ENCODE data around the gene PUS7L. TPM values are rescaled to one million over a fixed set of nuclear protein-coding genes. Genes with fewer than 3 reads are reported as not detected.

PUS7L gene
- total RNA-seq, 4 donors from 2014 or later = 5.4 to 22.3 (median 9.9) TPM

DNA sequence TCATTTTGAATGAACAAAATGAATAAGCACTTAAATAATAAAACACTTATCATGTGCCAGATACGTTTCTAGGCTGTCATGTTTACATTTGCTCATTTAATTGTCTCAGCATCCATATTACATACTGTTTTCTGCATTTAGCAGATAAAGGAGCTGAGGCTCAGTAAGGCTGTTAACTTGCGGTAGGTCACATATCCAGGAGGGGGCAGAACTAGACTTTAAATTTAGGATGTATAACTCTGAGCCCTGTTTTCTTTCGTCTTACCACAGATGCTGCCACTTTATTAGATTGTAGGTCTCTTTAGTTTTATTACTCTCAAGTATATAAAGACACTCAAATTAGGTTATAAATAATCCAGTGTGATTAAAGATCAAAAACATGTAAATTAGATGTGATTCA, 17.9 kb upstream of the PUS7L start:
- Histone ChIP-seq H3K36me3 (peaks cover 0 to 85% (median 0%) of the 10 kb centered on the region in 3 donors), H3K4me3 (no peak overlapping the region), H3K4me1 (no peaks in the 10 kb centered on the region), H3K27me3 (no peaks in the 10 kb centered on the region), H3K27ac (no peak overlapping the region), H3K9me3 (no peaks in the 10 kb centered on the region)
- TF ChIP-seq CTCF (IDR thresholded peaks at IDR 0.05) (peak in 2 of 6 experiments; percentile 34 to 48), POLR2A (IDR thresholded peaks at IDR 0.05) (no peak)
- no peak for DNase-seq

DNA sequence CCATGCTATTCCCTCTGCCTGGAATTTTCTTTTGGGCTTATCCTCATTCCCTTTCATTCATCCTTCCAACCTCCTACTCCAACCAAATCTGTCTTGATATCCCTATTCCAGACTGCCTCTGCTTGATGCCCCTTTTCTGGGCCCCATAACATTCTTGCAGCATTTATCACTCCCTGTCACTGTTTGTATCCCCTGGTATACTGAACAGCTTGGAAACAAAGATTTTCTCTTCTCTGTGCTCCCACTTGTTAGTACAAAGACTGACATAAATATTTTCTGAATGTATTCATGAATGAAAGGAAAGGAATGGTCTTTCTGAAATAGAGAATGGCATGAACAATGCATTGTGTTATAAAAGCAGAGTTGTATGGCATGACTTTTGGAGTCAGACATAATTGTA, 7.7 kb upstream of the PUS7L start:
- Histone ChIP-seq H3K27ac (no peak overlapping the region), H3K27me3 (no peaks in the 10 kb centered on the region), H3K4me3 (no peak overlapping the region), H3K36me3 (peaks cover 0 to 26% (median 0%) of the 10 kb centered on the region in 3 donors), H3K4me1 (peaks cover 0 to 10% (median 5%) of the 10 kb centered on the region in 4 donors), H3K9me3 (no peaks in the 10 kb centered on the region)
- DNase-seq = no peak
- no peak for TF ChIP-seq POLR2A (IDR thresholded peaks at IDR 0.05)
- TF ChIP-seq CTCF (IDR thresholded peaks at IDR 0.05) = no peak

DNA sequence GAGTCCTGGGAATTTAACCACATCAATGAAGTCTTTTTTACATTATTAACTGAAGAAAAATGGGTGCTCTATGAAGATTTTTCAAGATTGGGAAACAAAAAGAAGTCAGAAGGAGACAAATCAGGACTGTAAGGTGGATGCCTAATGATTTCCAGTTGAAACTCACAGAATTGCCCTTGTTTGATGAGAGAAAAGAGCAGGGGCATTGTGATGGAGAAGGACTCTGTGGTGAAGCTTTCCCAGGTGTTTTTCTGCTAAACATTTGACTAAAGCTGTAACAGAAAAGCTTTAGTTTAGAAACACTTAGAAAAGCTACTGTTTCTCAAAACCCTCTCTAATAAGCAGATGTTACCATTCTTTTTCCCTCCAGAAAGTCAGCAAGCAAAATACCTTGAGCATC, 5.9 kb upstream of the PUS7L start:
- Histone ChIP-seq H3K27ac (no peak overlapping the region), H3K4me3 (no peak overlapping the region), H3K27me3 (no peaks in the 10 kb centered on the region), H3K36me3 (peaks cover 0 to 12% (median 0%) of the 10 kb centered on the region in 3 donors), H3K9me3 (no peaks in the 10 kb centered on the region), H3K4me1 (peaks cover 4 to 25% (median 15%) of the 10 kb centered on the region in 4 donors)
- no peak for DNase-seq
- no peak for TF ChIP-seq POLR2A (IDR thresholded peaks at IDR 0.05)
- TF ChIP-seq CTCF (IDR thresholded peaks at IDR 0.05) = no peak

- Histone ChIP-seq H3K27ac (no peak overlapping the region), H3K4me1 (peaks cover 4 to 25% (median 15%) of the 10 kb centered on the region in 4 donors), H3K4me3 (no peak overlapping the region), H3K36me3 (peaks cover 0 to 5% (median 0%) of the 10 kb centered on the region in 3 donors), H3K9me3 (no peaks in the 10 kb centered on the region), H3K27me3 (no peaks in the 10 kb centered on the region)
- TF ChIP-seq POLR2A (IDR thresholded peaks at IDR 0.05) (no peak), CTCF (IDR thresholded peaks at IDR 0.05) (no peak)
- no peak for DNase-seq
These were observed 5.2 kb upstream of the PUS7L start for GRCh38 chr12:43763769-43764168.

DNA sequence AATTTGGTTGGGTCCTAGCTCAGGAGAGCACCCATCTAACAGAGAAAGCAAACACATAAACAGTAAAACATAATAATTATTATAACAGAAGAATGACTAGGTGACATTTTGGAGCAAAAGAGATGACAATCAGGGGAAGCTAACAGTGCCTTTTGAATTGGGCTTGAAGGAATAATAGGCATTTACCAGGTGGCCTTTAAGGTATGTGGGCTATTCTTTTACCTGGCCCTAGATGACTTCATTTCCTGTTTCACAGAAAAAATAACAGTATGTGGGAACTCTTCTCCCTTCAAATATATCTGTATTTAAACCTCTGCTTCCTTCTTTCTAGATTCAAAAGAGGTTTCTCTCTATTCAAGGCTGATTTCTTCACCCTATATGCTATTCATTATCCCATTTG, 4.0 kb upstream of the PUS7L start:
- H3K9me3 ChIP-seq = no peaks in the 10 kb centered on the region
- TF ChIP-seq POLR2A (IDR thresholded peaks at IDR 0.05) (no peak), CTCF (IDR thresholded peaks at IDR 0.05) (no peak)
- no peaks in the 10 kb centered on the region for H3K36me3 ChIP-seq
- no peak overlapping the region for H3K27ac ChIP-seq
- peaks cover 4 to 31% (median 17%) of the 10 kb centered on the region in 4 donors for H3K4me1 ChIP-seq
- DNase-seq = no peak
- no peak overlapping the region for H3K4me3 ChIP-seq
- H3K27me3 ChIP-seq = no peaks in the 10 kb centered on the region

DNA sequence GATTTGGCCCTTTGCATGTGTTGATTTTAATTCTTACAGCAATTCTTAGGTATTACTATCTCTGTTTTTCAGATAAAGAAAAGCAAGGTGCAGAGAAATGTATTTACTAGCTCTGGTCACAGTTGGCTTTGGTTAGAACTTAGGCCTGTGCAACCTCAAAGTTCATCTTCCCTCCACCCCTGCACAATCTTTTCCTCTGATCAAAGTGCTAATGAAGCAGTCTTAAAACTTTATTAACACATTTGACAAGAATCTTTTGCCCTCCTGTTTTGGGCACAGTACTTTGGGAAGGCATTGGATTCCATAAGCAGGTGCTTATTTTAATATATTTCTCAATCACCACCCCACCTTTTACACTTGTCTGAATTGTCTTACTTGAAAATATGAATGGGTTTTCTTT, 2.9 kb upstream of the PUS7L start:
- no peak overlapping the region for H3K4me3 ChIP-seq
- H3K27ac ChIP-seq = no peak overlapping the region
- peaks cover 4 to 33% (median 19%) of the 10 kb centered on the region in 4 donors for H3K4me1 ChIP-seq
- no peak for DNase-seq
- no peaks in the 10 kb centered on the region for H3K27me3 ChIP-seq
- no peaks in the 10 kb centered on the region for H3K36me3 ChIP-seq
- no peaks in the 10 kb centered on the region for H3K9me3 ChIP-seq
- no peak for TF ChIP-seq POLR2A (IDR thresholded peaks at IDR 0.05)
- no peak for TF ChIP-seq CTCF (IDR thresholded peaks at IDR 0.05)
